ENCODE results near the gene ANKRD33. TPM values are rescaled to one million over a fixed set of nuclear protein-coding genes. Genes with fewer than 3 reads are reported as not detected.

Gene ANKRD33
- total RNA-seq, 1 experiment from 2014 or later: not detected

- intact Hi-C loops (cut with micrococcal nuclease; ENCODE audit: unreplicated experiment): no loop called here
- Mint-ChIP-seq H3K9me3 (ENCODE audit: unreplicated experiment) (no peaks in the 10 kb centered on the region), H3K27me3 (ENCODE audit: insufficient read depth, unreplicated experiment) (no peaks in the 10 kb centered on the region), H3K27ac (ENCODE audit: unreplicated experiment) (peak overlapping the region; percentile 75), H3K4me1 (ENCODE audit: low read depth, unreplicated experiment) (peaks cover 14% of the 10 kb centered on the region), H3K4me3 (ENCODE audit: unreplicated experiment) (peak overlapping the region; percentile 68), H3K36me3 (ENCODE audit: insufficient read depth, unreplicated experiment) (peaks cover 9% of the 10 kb centered on the region)
- CTCF ChIA-PET: interaction anchor here (0.7 to 2.9 kb wide), 6 partner anchors 11 to 162 kb away, joined by 3 to 21 read pairs (median 14); no protein-coding TSS in a partner anchor
- Histone ChIP-seq H3K36me3 (ENCODE audit: control insufficient read depth, insufficient read depth, low read length) (no peaks in the 10 kb centered on the region), H3K9me3 (no peaks in the 10 kb centered on the region), H3K27me3 (replicated peaks; ENCODE audit: control insufficient read depth, insufficient read depth, low read length) (no peaks in the 10 kb centered on the region), H3K4me3 (ENCODE audit: low read depth, low read length) (no peak overlapping the region), H3K4me1 (peaks cover 29% of the 10 kb centered on the region)
- POLR2A ChIA-PET: interaction anchor here (0.6 kb wide), 2 partner anchors 22 to 1381 kb away, joined by 4 to 6 read pairs; no protein-coding TSS in a partner anchor
- no peak for DNase-seq
- BruUV-seq (replicated peaks): TSS peak; percentile 70
- TF ChIP-seq CTCF (IDR thresholded peaks at IDR 0.05; ENCODE audit: insufficient read depth in 1 of 2, low read depth in 1 of 2, low read length in 1 of 2, severe bottlenecking in 1 of 2, unreplicated experiment in 1 of 2): no peak
These were observed 25.0 kb upstream of the ANKRD33 start for GRCh38 chr12:51862947-51863346.

DNA sequence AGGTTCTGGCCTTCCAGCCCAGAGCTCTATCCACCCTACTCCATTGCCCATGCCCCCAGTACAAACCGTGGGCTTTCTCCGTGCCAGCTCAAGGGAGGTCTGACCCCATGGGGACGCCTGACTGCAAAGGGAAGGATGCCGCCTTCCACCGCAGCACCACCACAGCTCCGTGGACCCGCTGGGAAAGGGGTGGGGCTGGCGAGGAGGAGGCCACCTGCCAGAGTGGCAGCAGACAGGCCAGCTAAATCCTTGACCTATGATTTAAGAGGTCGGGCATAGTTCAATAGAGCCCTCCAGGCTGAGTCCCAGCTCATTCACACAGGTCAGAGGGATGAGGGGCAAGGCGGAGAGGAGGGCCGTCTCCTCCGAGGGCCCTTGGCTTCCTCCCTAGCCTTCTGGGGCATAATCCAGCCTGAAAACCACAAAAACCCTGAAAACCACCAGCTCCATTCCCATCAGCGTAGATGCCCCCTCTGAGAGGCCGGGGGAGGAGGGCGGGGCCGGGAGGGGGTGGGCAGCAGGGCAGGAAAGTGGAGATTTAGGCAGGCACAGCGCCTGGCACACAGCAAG is 24.5 kb upstream of the ANKRD33 start:
- Mint-ChIP-seq H3K4me1 (ENCODE audit: low read depth, unreplicated experiment) (peaks cover 18% of the 10 kb centered on the region), H3K27ac (ENCODE audit: unreplicated experiment) (peak overlapping the region; percentile 75), H3K27me3 (ENCODE audit: insufficient read depth, unreplicated experiment) (no peaks in the 10 kb centered on the region), H3K4me3 (ENCODE audit: unreplicated experiment) (peak overlapping the region; percentile 68), H3K9me3 (ENCODE audit: unreplicated experiment) (no peaks in the 10 kb centered on the region), H3K36me3 (ENCODE audit: insufficient read depth, unreplicated experiment) (peaks cover 9% of the 10 kb centered on the region)
- BruUV-seq (replicated peaks): no TSS peak
- peak overlapping the region; percentile 50 for H3K4me3 ChIP-seq (ENCODE audit: low read depth, low read length)
- POLR2A ChIA-PET: interaction anchor here (0.6 to 1.0 kb wide), 5 partner anchors 15 to 1380 kb away, joined by 4 to 6 read pairs (median 4); partner anchors contain the start of gene FIGNL2
- peaks cover 29% of the 10 kb centered on the region for H3K4me1 ChIP-seq
- TF ChIP-seq CTCF (IDR thresholded peaks at IDR 0.05; ENCODE audit: insufficient read depth in 1 of 2, low read depth in 1 of 2, low read length in 1 of 2, severe bottlenecking in 1 of 2, unreplicated experiment in 1 of 2): no peak
- DNase-seq: no peak
- no peaks in the 10 kb centered on the region for H3K36me3 ChIP-seq (ENCODE audit: control insufficient read depth, insufficient read depth, low read length)
- CTCF ChIA-PET: interaction anchor here (0.7 to 2.9 kb wide), 8 partner anchors 10 to 162 kb away, joined by 3 to 21 read pairs (median 10); no protein-coding TSS in a partner anchor
- intact Hi-C loops (cut with micrococcal nuclease; ENCODE audit: unreplicated experiment): no loop called here
- H3K27me3 ChIP-seq (replicated peaks; ENCODE audit: control insufficient read depth, insufficient read depth, low read length): no peaks in the 10 kb centered on the region
- no peaks in the 10 kb centered on the region for H3K9me3 ChIP-seq

DNA sequence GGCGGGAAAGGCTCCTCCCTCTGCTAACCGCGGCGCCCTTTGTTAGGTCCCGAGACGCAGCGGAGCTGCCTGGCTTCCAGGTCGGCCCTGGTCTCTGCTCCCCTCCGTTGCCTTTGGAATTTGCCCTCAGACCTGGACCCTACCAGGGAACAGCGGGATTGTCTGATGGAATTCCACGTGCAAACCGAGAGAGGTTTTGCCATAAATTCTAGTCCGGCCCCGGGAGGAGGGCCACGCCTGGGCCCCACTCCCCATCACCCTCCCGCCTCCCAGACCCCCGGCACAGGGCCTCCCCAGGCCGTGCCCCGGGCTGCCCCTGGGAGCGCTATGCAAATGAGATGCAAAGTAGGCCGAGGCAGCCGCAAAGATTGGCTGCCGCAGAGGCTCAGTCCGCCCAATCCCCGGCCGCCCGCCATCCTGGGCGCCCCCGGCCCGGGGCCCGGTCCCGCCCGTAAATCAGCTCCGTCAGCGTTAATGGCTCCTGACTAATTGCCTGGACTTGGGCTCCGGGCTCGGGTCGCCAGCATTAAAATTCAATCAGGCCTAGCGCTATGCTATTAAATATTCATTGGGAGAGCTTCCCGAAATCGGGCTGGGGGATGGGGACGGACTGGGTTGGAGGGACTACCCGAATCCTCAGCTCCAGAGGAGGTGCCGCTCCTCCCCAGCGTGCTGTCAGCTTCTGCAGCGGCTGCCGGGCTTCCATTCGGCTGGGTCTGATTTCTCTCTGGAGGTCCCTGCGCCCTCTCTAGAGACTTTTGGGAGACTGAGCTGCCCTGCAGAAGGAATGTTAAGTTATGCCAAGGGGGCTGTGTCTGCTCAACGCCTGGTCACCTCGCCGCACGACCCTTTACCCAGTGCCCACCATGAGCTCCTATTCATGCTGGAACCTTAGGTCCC is 23.7 kb upstream of the ANKRD33 start:
- no peaks in the 10 kb centered on the region for H3K9me3 ChIP-seq
- intact Hi-C loops (cut with micrococcal nuclease; ENCODE audit: unreplicated experiment): loop anchor here (1.0 kb wide), 1 partner anchor 16 kb away; the partner anchor contains the start of gene FIGNL2
- Mint-ChIP-seq H3K9me3 (ENCODE audit: unreplicated experiment) (no peaks in the 10 kb centered on the region), H3K27me3 (ENCODE audit: insufficient read depth, unreplicated experiment) (no peaks in the 10 kb centered on the region), H3K4me3 (ENCODE audit: unreplicated experiment) (peak overlapping the region; percentile 68), H3K36me3 (ENCODE audit: insufficient read depth, unreplicated experiment) (peaks cover 9% of the 10 kb centered on the region), H3K27ac (ENCODE audit: unreplicated experiment) (peak overlapping the region; percentile 75), H3K4me1 (ENCODE audit: low read depth, unreplicated experiment) (peaks cover 22% of the 10 kb centered on the region)
- POLR2A ChIA-PET: interaction anchor here (0.6 to 1.0 kb wide), 4 partner anchors 16 to 27 kb away, joined by 4 to 6 read pairs (median 4); partner anchors contain the start of gene FIGNL2
- no peaks in the 10 kb centered on the region for H3K27me3 ChIP-seq (replicated peaks; ENCODE audit: control insufficient read depth, insufficient read depth, low read length)
- H3K36me3 ChIP-seq (ENCODE audit: control insufficient read depth, insufficient read depth, low read length): no peaks in the 10 kb centered on the region
- H3K4me3 ChIP-seq (ENCODE audit: low read depth, low read length): peak overlapping the region; percentile 50
- DNase-seq: peak; percentile 88 to 91
- H3K4me1 ChIP-seq: peaks cover 36% of the 10 kb centered on the region
- BruUV-seq (replicated peaks): no TSS peak
- CTCF ChIA-PET: interaction anchor here (1.1 to 2.9 kb wide), 7 partner anchors 11 to 161 kb away, joined by 3 to 21 read pairs (median 11); no protein-coding TSS in a partner anchor
- no peak for TF ChIP-seq CTCF (IDR thresholded peaks at IDR 0.05; ENCODE audit: insufficient read depth in 1 of 2, low read depth in 1 of 2, low read length in 1 of 2, severe bottlenecking in 1 of 2, unreplicated experiment in 1 of 2)

All from Caco-2 (cell line).